GM19397 (cell line): Measurements from ENCODE around the gene PALD1.
"Not testable (repeated sequence)": the region's sequence is repeated elsewhere in the genome, so short reads cannot be mapped to it uniquely, and the experiment has no call there.

Experiments
- ATAC-seq: cut with Tn5 transposase; IDR thresholded peaks from one replicate; pipeline ENCODE4 v1.9.1; 2021; ENCODE audit warnings: mild to moderate bottlenecking, moderate library complexity; ENCODE audit not compliant: unreplicated experiment

The PALD1 gene

GRCh38 chr10:70481831-70482530, 3.4 kb downstream of the PALD1 start:
- ATAC-seq: no peak

GRCh38 chr10:70482982-70483760, 4.6 kb downstream of the PALD1 start:
- no peak for ATAC-seq

GRCh38 chr10:70483872-70484271, 5.3 kb downstream of the PALD1 start:
- ATAC-seq: not testable (repeated sequence)

GRCh38 chr10:70487824-70488223, 9.3 kb downstream of the PALD1 start:
- ATAC-seq: no peak

- no peak for ATAC-seq
Observed at GRCh38 chr10:70490142-70490541, 11.6 kb downstream of the PALD1 start.

- no peak for ATAC-seq
Observed at GRCh38 chr10:70491614-70492013, 13.0 kb downstream of the PALD1 start.

GRCh38 chr10:70492786-70493659, 14.5 kb downstream of the PALD1 start:
- ATAC-seq: peak; percentile 25

- ATAC-seq: peak; percentile 53
Observed at GRCh38 chr10:70493660-70494234, 15.2 kb downstream of the PALD1 start.

- ATAC-seq: no peak
Observed at GRCh38 chr10:70494536-70494935, 16.0 kb downstream of the PALD1 start.

GRCh38 chr10:70494966-70495365, 16.4 kb downstream of the PALD1 start:
- no peak for ATAC-seq

GRCh38 chr10:70495691-70496261, 17.2 kb downstream of the PALD1 start:
- no peak for ATAC-seq

GRCh38 chr10:70496341-70497119, 18.0 kb downstream of the PALD1 start:
- no peak for ATAC-seq

GRCh38 chr10:70497120-70497545, 18.6 kb downstream of the PALD1 start:
- no peak for ATAC-seq

GRCh38 chr10:70498970-70499835, 20.6 kb downstream of the PALD1 start:
- ATAC-seq: no peak

- ATAC-seq: no peak
Observed at GRCh38 chr10:70499836-70500167, 21.2 kb downstream of the PALD1 start.

GRCh38 chr10:70500368-70500767, 21.8 kb downstream of the PALD1 start:
- no peak for ATAC-seq

- no peak for ATAC-seq
Observed at GRCh38 chr10:70500812-70501301, 22.3 kb downstream of the PALD1 start.

GRCh38 chr10:70502406-70502805, 23.8 kb downstream of the PALD1 start:
- no peak for ATAC-seq

GRCh38 chr10:70503776-70504175, 25.2 kb downstream of the PALD1 start:
- ATAC-seq: no peak
